HepG2 (cell line): Measurements from ENCODE around the gene CACNG4. TPM values are rescaled to one million over a fixed set of nuclear protein-coding genes. Genes with fewer than 3 reads are reported as not detected.
A peak's percentile ranks its signal among the peaks of the same experiment; 100 is the strongest.
"Not testable (repeated sequence)": the region's sequence is repeated elsewhere in the genome, so short reads cannot be mapped to it uniquely, and the experiment has no call there.

Source experiments
- ATAC-seq: fragments of 200-7000 bp; cut with Tn5 transposase; 3 replicates; pipeline ENCODE4 v1.9.1; 2020; ENCODE audit warnings: mild to moderate bottlenecking, moderate library complexity
- BruUV-seq: library from RNA; stranded (reverse); fragments of 400-500 nt; replicated peaks from 2 replicates; lab custom pipeline; 2021; lab: Mats Ljungman, UMichigan
- CTCF ChIA-PET: fragments of 300-600 bp; formaldehyde crosslinking; extraction: SDS; loops from one replicate; lab custom pipeline; 2021; ENCODE audit warnings: low total read pairs, inconsistent platforms, low intra/inter-chr PET ratio; lab: Yijun Ruan, JAX
- POLR2A ChIA-PET: fragments of 350-600 bp; sonication (Branson Sonifier 250); formaldehyde crosslinking; loops from one replicate; lab custom pipeline; 2020; ENCODE audit warnings: antibody characterized with exemption, inconsistent platforms; lab: Yijun Ruan, JAX
- DNase-seq: peaks from one replicate; pipeline ENCODE4 v3.0.0-alpha.2; 2015; ENCODE audit warnings: low spot score
- FAIRE-seq: peaks from 3 replicates; lab custom pipeline; 2011; peaks lifted over from hg19 to GRCh38; lab: Jason Lieb, UNC
- H2AFZ ChIP-seq: one replicate; pipeline ENCODE4 v1.6.1; 2011; ENCODE audit warnings: low read length, inconsistent platforms
- H3K27ac ChIP-seq: fragments of 300-600 bp; 3 replicates; pipeline ENCODE4 v1.8.0; 2011; ENCODE audit warnings: mixed run types, mild to moderate bottlenecking, mixed read lengths, low read length, inconsistent platforms; ENCODE audit not compliant: insufficient read depth; ENCODE audit errors: extremely low read length
- H3K27me3 ChIP-seq, 2 experiments: fragments of 200-600 bp in 1 of 2; 2 replicates in 1 of 2; 3 replicates in 1 of 2; pipeline versions ENCODE4 v1.6.0 to v1.8.0; 2011; ENCODE audit warnings: low read length in 2 of 2, mild to moderate bottlenecking in 2 of 2, moderate library complexity in 2 of 2, inconsistent platforms in 1 of 2; ENCODE audit not compliant: insufficient read depth in 2 of 2, control insufficient read depth in 1 of 2
- H3K36me3 ChIP-seq, 2 experiments: fragments of 200-600 bp in 1 of 2; replicated peaks in 1 of 2; 2 replicates in 1 of 2; 3 replicates in 1 of 2; pipeline versions ENCODE4 v1.5.1 to v1.8.0; 2011; ENCODE audit warnings: low read length in 2 of 2, inconsistent platforms in 1 of 2; ENCODE audit not compliant: insufficient read depth in 2 of 2, control insufficient read depth in 1 of 2
- H3K4me1 ChIP-seq: 2 replicates; pipeline ENCODE4 v1.5.1; 2012; ENCODE audit warnings: low read length, inconsistent platforms; ENCODE audit not compliant: insufficient read depth
- H3K4me2 ChIP-seq: 2 replicates; pipeline ENCODE4 v1.6.0; 2011; ENCODE audit warnings: low read depth, low read length, inconsistent platforms
- H3K4me3 ChIP-seq, 3 experiments: fragments of 200-600 bp in 1 of 3; sonication (generic), shearing (Covaris generic) in 1 of 3; replicated peaks in 1 of 3; 2 replicates each; pipeline ENCODE4 v1.5.1; 2011 to 2016; ENCODE audit warnings: low read length in 3 of 3, inconsistent platforms in 2 of 3, low read depth in 2 of 3, mild to moderate bottlenecking in 2 of 3, control low read depth in 1 of 3, mixed read lengths in 1 of 3; ENCODE audit not compliant: insufficient read depth in 1 of 3
- H3K79me2 ChIP-seq: one replicate; pipeline ENCODE4 v1.6.1; 2011; ENCODE audit warnings: low read length, inconsistent platforms; ENCODE audit not compliant: insufficient read depth
- H3K9ac ChIP-seq: 2 replicates; pipeline ENCODE4 v1.6.0; 2011; ENCODE audit warnings: mild to moderate bottlenecking, low read depth, low read length, inconsistent platforms; ENCODE audit not compliant: insufficient read depth
- H3K9me3 ChIP-seq: 2 replicates; pipeline ENCODE4 v1.5.1; 2012; ENCODE audit warnings: mild to moderate bottlenecking, low read length
- H4K20me1 ChIP-seq: 2 replicates; pipeline ENCODE4 v1.6.0; 2011; ENCODE audit warnings: inconsistent platforms, mild to moderate bottlenecking, low read length, moderate library complexity; ENCODE audit not compliant: insufficient read depth
- REST ChIP-seq, 2 experiments: IDR thresholded peaks; 2 replicates each; pipeline ENCODE4 v1.6.1; 2011 to 2012; ENCODE audit warnings: low read length in 2 of 2, borderline replicate concordance in 1 of 2, low read depth in 1 of 2, mild to moderate bottlenecking in 1 of 2, moderate library complexity in 1 of 2
- ZNF580 ChIP-seq: IDR thresholded peaks from 2 replicates; pipeline ENCODE4 v1.6.1; 2016; ENCODE audit warnings: low read depth, borderline replicate concordance
- WGBS: methylation state at CpG from one replicate; pipeline ENCODE4 v1.1.6; 2017; ENCODE audit warnings: low lambda C conversion rate; 5-methylcytosine and 5-hydroxymethylcytosine counted together
- in situ Hi-C: cut with HindIII; loops from 2 replicates; pipeline ENCODE4 v1.10.0; 2017; ENCODE audit warnings: low pct_unique_long_range_greater_than_20kb; ENCODE audit not compliant: extremely low pct_ligation_motif_present
- intact Hi-C: fragments of 100-400 bp; cut with micrococcal nuclease; formaldehyde crosslinking; loops from one replicate; pipeline ENCODE4 v1.10.0; 2022; ENCODE audit not compliant: unreplicated experiment
- polyA plus RNA-seq, 8 experiments: library from polyadenylated mRNA; depleted of rRNA in 3 of 8; stranded (reverse) in 7 of 8; unstranded in 1 of 8; fragments of >200 nt; fragmentation: Illumina TruSeq in 4 of 8; extraction: Trizol in 4 of 8; gene quantifications; 2 replicates each; pipeline versions ENCODE4 v1.2.1 to v1.2.3, GENCODE V29; 2011 to 2016; ENCODE audit warnings: low read depth in 4 of 8, missing spikeins in 1 of 8, mixed read lengths in 1 of 8; ENCODE audit not compliant: insufficient read depth in 1 of 8
- total RNA-seq, 5 experiments: library from RNA; depleted of rRNA; stranded (reverse); fragments of >200 nt; fragmentation: Illumina TruSeq; extraction: Trizol; gene quantifications; 2 replicates each; pipeline ENCODE4 v1.2.3, GENCODE V29; 2016; ENCODE audit warnings: low read depth in 1 of 5

CACNG4 gene
- total and polyA plus RNA-seq, 2 of the 13 experiments (the other 11 are each of a cell fraction or from before 2014, with no cell fraction given): 0.09 TPM

GRCh38 chr17:66971730-66972441, 7.4 kb downstream of the CACNG4 start:
- intact Hi-C loops: no loop called here
- POLR2A ChIA-PET: no interaction called here
- no peak for FAIRE-seq

GRCh38 chr17:66972442-66972830, 7.9 kb downstream of the CACNG4 start:
- in situ Hi-C loops, H3K9ac ChIP-seq, POLR2A ChIA-PET, CTCF ChIA-PET, H4K20me1 ChIP-seq, FAIRE-seq, H3K27ac ChIP-seq, H3K4me3 ChIP-seq, H2AFZ ChIP-seq, ATAC-seq, H3K9me3 ChIP-seq, H3K36me3 ChIP-seq, DNase-seq, intact Hi-C loops, H3K79me2 ChIP-seq, BruUV-seq, H3K4me2 ChIP-seq, H3K4me1 ChIP-seq: not testable (repeated sequence)
- peaks cover 6 to 75% of the 10 kb centered on the region in 2 experiments; a peak in 3 of 5 replicates for H3K27me3 ChIP-seq
- 64% methylated on average over 10 of the region's 10 CpGs for WGBS

More at GRCh38 chr17:66971730-66972441, 7.4 kb downstream of the CACNG4 start:
- H3K79me2 ChIP-seq: no peaks in the 10 kb centered on the region
- TF ChIP-seq ZNF580 (CRISPR knock-in tag) (no peak), REST (IDR thresholded peaks at IDR 0.05; ENCODE audit: borderline replicate concordance in 1 of 2, low read depth in 1 of 2, low read length in 2 of 2) (peak in 1 of 2 experiments; percentile 73)
- TF ChIP-seq, all 625 proteins: peak for 1
- H3K4me1 ChIP-seq: no peaks in the 10 kb centered on the region
- H3K27ac ChIP-seq: no peak overlapping the region
- H2AFZ ChIP-seq: no peak overlapping the region
- H3K4me3 ChIP-seq: no peak overlapping the region
- no peaks in the 10 kb centered on the region for H4K20me1 ChIP-seq
- 35% methylated on average over 12 of the region's 15 CpGs for WGBS
- peaks cover 6 to 77% of the 10 kb centered on the region in 2 experiments; a peak in 4 of 5 replicates for H3K27me3 ChIP-seq
- in situ Hi-C loops: no loop called here
- no peak overlapping the region for H3K9ac ChIP-seq
- H3K4me2 ChIP-seq: no peak overlapping the region
- no peaks in the 10 kb centered on the region for H3K9me3 ChIP-seq
- no peaks in the 10 kb centered on the region for H3K36me3 ChIP-seq
- no TSS peak for BruUV-seq
- no peak for DNase-seq
- ATAC-seq: no peak
- CTCF ChIA-PET: no interaction called here
